ENCODE data around the gene CACNG7.

- TF ChIP-seq EZH2 (IDR thresholded peaks at IDR 0.05; ENCODE audit: insufficient read depth, poor library complexity, severe bottlenecking) (no peak), EZH2phosphoT487 (IDR thresholded peaks at IDR 0.05; ENCODE audit: insufficient read depth, low read depth) (no peak)
Observed at GRCh38 chr19:53992815-53993214, 83.7 kb downstream of the CACNG7 start.
